NCI-H1417 treated with DMSO at 0.1 percent for 48 hours (cell line): Measurements from ENCODE around the gene CMSS1.
A peak's percentile ranks its signal among the peaks of the same experiment; 100 is the strongest.

Experiments
- DNase-seq: peaks from one replicate; lab custom pipeline; 2025; lab: John Stamatoyannopoulos, UW

The CMSS1 gene

GRCh38 chr3:99934975-99935797 is 117.5 kb downstream of the CMSS1 start:
- DNase-seq, result no peak

- no peak for DNase-seq
These were observed 120.7 kb downstream of the CMSS1 start for GRCh38 chr3:99938270-99938911.

GRCh38 chr3:99939876-99940275 is 122.2 kb downstream of the CMSS1 start:
- DNase-seq, result no peak

GRCh38 chr3:99940350-99940749 is 122.7 kb downstream of the CMSS1 start:
- no peak for DNase-seq

GRCh38 chr3:99941211-99941610 is 123.5 kb downstream of the CMSS1 start:
- no peak for DNase-seq

GRCh38 chr3:99943931-99944761 is 126.5 kb downstream of the CMSS1 start:
- no peak for DNase-seq

GRCh38 chr3:99945328-99945995 is 127.8 kb downstream of the CMSS1 start:
- DNase-seq, result no peak

- no peak for DNase-seq
These were observed 129.7 kb downstream of the CMSS1 start for GRCh38 chr3:99947356-99947755.

GRCh38 chr3:99948467-99949089 is 130.9 kb downstream of the CMSS1 start:
- no peak for DNase-seq

- no peak for DNase-seq
These were observed 132.5 kb downstream of the CMSS1 start for GRCh38 chr3:99949956-99950670.

- DNase-seq, result no peak
These were observed 133.3 kb downstream of the CMSS1 start for GRCh38 chr3:99950921-99951320.

- no peak for DNase-seq
These were observed 134.0 kb downstream of the CMSS1 start for GRCh38 chr3:99951701-99952100.

- no peak for DNase-seq
These were observed 134.6 kb downstream of the CMSS1 start for GRCh38 chr3:99952306-99952705.

- DNase-seq, result no peak
These were observed 135.9 kb downstream of the CMSS1 start for GRCh38 chr3:99953596-99953995.

GRCh38 chr3:99954914-99955644 is 137.4 kb downstream of the CMSS1 start:
- peak; percentile 27 for DNase-seq

- no peak for DNase-seq
These were observed 138.3 kb downstream of the CMSS1 start for GRCh38 chr3:99955773-99956562.

GRCh38 chr3:99957151-99957796 is 139.6 kb downstream of the CMSS1 start:
- no peak for DNase-seq

- DNase-seq, result no peak
These were observed 140.7 kb downstream of the CMSS1 start for GRCh38 chr3:99958222-99958912.
